ENCODE measurements around the gene EHMT1. TPM values are rescaled to one million over a fixed set of nuclear protein-coding genes. Genes with fewer than 3 reads are reported as not detected.

EHMT1 gene
- total RNA-seq, 1 experiment from 2014 or later: 112 TPM

GRCh38 chr9:137748741-137749140 lies 129.9 kb downstream of the EHMT1 start:
- Histone ChIP-seq H2BK12ac (ENCODE audit: insufficient read length, low read depth, low read length) (no peak overlapping the region), H3K79me2 (ENCODE audit: insufficient read depth, low read length) (no peaks in the 10 kb centered on the region), H4K91ac (ENCODE audit: insufficient read length, low read depth, low read length) (no peak overlapping the region), H2AFZ (ENCODE audit: low read length) (no peak overlapping the region), H3K4me2 (ENCODE audit: insufficient read depth, insufficient read length, low read length) (no peak overlapping the region), H3K23ac (ENCODE audit: insufficient read length, low read depth, low read length) (no peak overlapping the region), H3K27ac (ENCODE audit: insufficient read length, low read depth, low read length) (no peak overlapping the region), H3K23me2 (ENCODE audit: insufficient read length, low read depth, low read length, poor library complexity, severe bottlenecking) (no peaks in the 10 kb centered on the region), H4K8ac (replicated peaks; ENCODE audit: insufficient read length, low read depth, low read length) (no peak overlapping the region), H3K27me3 (ENCODE audit: insufficient read depth, low read length) (no peaks in the 10 kb centered on the region), H3K56ac (ENCODE audit: insufficient read length, low read depth, low read length) (no peak overlapping the region), H2AK5ac (ENCODE audit: insufficient read length, low read length) (no peak overlapping the region), H3K4me1 (ENCODE audit: insufficient read depth, low read length) (no peaks in the 10 kb centered on the region), H3K14ac (ENCODE audit: insufficient read depth, low read length) (no peak overlapping the region), H3K18ac (ENCODE audit: insufficient read length, low read depth, low read length) (no peak overlapping the region), H2BK120ac (ENCODE audit: low read depth, low read length, poor library complexity, severe bottlenecking) (no peak overlapping the region), H2BK15ac (ENCODE audit: low read depth, low read length) (no peak overlapping the region), H3K79me1 (ENCODE audit: insufficient read depth, low read depth, low read length, poor library complexity, severe bottlenecking) (peaks cover 2% of the 10 kb centered on the region), H4K20me1 (ENCODE audit: control insufficient read depth, insufficient read depth, insufficient read length) (no peaks in the 10 kb centered on the region), H3K9me3 (ENCODE audit: control insufficient read depth, low read depth, low read length) (no peaks in the 10 kb centered on the region), H4K5ac (ENCODE audit: insufficient read length, low read depth, low read length) (no peak overlapping the region), H2BK5ac (ENCODE audit: insufficient read length, low read length) (no peak overlapping the region), H3K9ac (ENCODE audit: extremely low read depth, insufficient read length, low read length) (no peak overlapping the region), H3K4ac (ENCODE audit: low read depth, low read length) (no peak overlapping the region), H2BK20ac (ENCODE audit: low read depth, low read length, poor library complexity, severe bottlenecking) (no peak overlapping the region), H3T11ph (ENCODE audit: low read length) (no peak overlapping the region)
- H3K4me1 Mint-ChIP-seq: peaks cover 13 to 16% of the 10 kb centered on the region in 2 experiments
- peaks cover 38 to 65% (median 63%) of the 10 kb centered on the region in 3 experiments for H3K36me3 Mint-ChIP-seq (ENCODE audit: insufficient read depth in 1 of 3, low read depth in 3 of 3)
- H3K27me3 Mint-ChIP-seq (ENCODE audit: low read depth): no peaks in the 10 kb centered on the region; the same call in 1 of the 2 replicates
- H3K9me3 Mint-ChIP-seq: no peaks in the 10 kb centered on the region
- no peak overlapping the region for H3K27ac Mint-ChIP-seq
- DNase-seq: no peak
- TF ChIP-seq CTCF (conservative IDR thresholded peaks at IDR 0.05): no peak
- no peak overlapping the region for H3K4me3 Mint-ChIP-seq
- WGBS (ENCODE audit: extremely low coverage, insufficient read length, low lambda C conversion rate): no CpG with 5 or more reads among the region's 3 CpGs

Data from H9 (cell line).